K562 (cell line): ENCODE results near the gene SOSTDC1. TPM values are rescaled to one million over a fixed set of nuclear protein-coding genes. Genes with fewer than 3 reads are reported as not detected.
A peak's percentile ranks its signal among the peaks of the same experiment; 100 is the strongest.

Experiments used
- BMI1 ChIP-seq: fragments of 150-350 bp; IDR thresholded peaks from 2 replicates; pipeline ENCODE4 v1.6.1; 2014; ENCODE audit warnings: low read length
- ETS1 ChIP-seq: conservative IDR thresholded peaks from 2 replicates; pipeline ENCODE4 v1.6.1; 2011; ENCODE audit warnings: low read depth, mild to moderate bottlenecking, low read length; ENCODE audit not compliant: control insufficient read depth
- FIP1L1 ChIP-seq: fragments of 200-400 bp; formaldehyde crosslinking; IDR thresholded peaks from 2 replicates; pipeline ENCODE4 v1.6.1; 2018; ENCODE audit warnings: mild to moderate bottlenecking, low read depth, low read length; ENCODE audit not compliant: poor library complexity, severe bottlenecking
- HMG20B ChIP-seq: fragments of 250-450 bp; sonication (Bioruptor Pico); IDR thresholded peaks from 2 replicates; pipeline ENCODE4 v1.5.0; 2021; ENCODE audit warnings: mild to moderate bottlenecking
- KAT8 ChIP-seq: fragments of 450-650 bp; IDR thresholded peaks from 2 replicates; pipeline ENCODE4 v1.6.1; 2016; ENCODE audit warnings: low read depth, mild to moderate bottlenecking
- MEF2D ChIP-seq: conservative IDR thresholded peaks from 2 replicates; pipeline ENCODE4 v1.6.1; 2016; ENCODE audit warnings: low read depth, missing genetic modification characterization, missing compliant biosample characterization
- MYBL2 ChIP-seq, 2 experiments: fragments of 450-650 bp in 1 of 2; sonication (generic) in 1 of 2; formaldehyde crosslinking in 1 of 2; IDR thresholded peaks; 2 replicates each; pipeline versions ENCODE4 v1.6.1 to v1.8.1; 2017 to 2022; ENCODE audit warnings: borderline replicate concordance in 1 of 2, inconsistent platforms in 1 of 2, low read depth in 1 of 2, mild to moderate bottlenecking in 1 of 2, missing genetic modification reagents in 1 of 2, moderate library complexity in 1 of 2
- NFRKB ChIP-seq: fragments of 450-650 bp; IDR thresholded peaks from 2 replicates; pipeline ENCODE4 v1.6.1; 2016; ENCODE audit warnings: low read depth
- POLR2G ChIP-seq: fragments of 200-400 bp; formaldehyde crosslinking; IDR thresholded peaks from 2 replicates; pipeline ENCODE4 v1.6.1; 2017; ENCODE audit warnings: low read depth, mild to moderate bottlenecking, antibody characterized with exemption, low read length, moderate library complexity
- POU5F1 ChIP-seq: fragments of 150-350 bp; IDR thresholded peaks from 2 replicates; pipeline ENCODE4 v1.6.1; 2014; ENCODE audit warnings: borderline replicate concordance, low read length, low read depth, mild to moderate bottlenecking; ENCODE audit not compliant: partially characterized antibody
- RCOR1 ChIP-seq, 2 experiments: IDR thresholded peaks; 2 replicates each; pipeline ENCODE4 v1.6.1; 2012; ENCODE audit warnings: low read depth in 2 of 2, low read length in 2 of 2, borderline replicate concordance in 1 of 2, improper control_type of control experiment in 1 of 2
- USF1 ChIP-seq: sonication (generic); formaldehyde crosslinking; IDR thresholded peaks from 2 replicates; pipeline ENCODE4 v1.9.0; 2022; ENCODE audit warnings: mild to moderate bottlenecking, missing genetic modification reagents
- ZNF79 ChIP-seq: fragments of 250-450 bp; sonication (Bioruptor Pico); IDR thresholded peaks from 2 replicates; pipeline ENCODE4 v1.4.0; 2020; ENCODE audit warnings: low read depth, mild to moderate bottlenecking, moderate library complexity
- polyA plus RNA-seq, 8 experiments: library from polyadenylated mRNA; depleted of rRNA in 4 of 8; stranded (reverse) in 5 of 8; unstranded in 3 of 8; fragments of >200 nt; fragmentation: Nextera tagmentation in 2 of 8; fragmentation: Illumina TruSeq in 1 of 8; extraction: Ambion mirVana in 2 of 8; extraction: Trizol in 1 of 8; gene quantifications; 2 replicates each; pipeline versions ENCODE4 v1.2.1 to v1.2.3, GENCODE V29; 2011 to 2014; ENCODE audit warnings: inconsistent platforms in 1 of 8, missing spikeins in 1 of 8
- total RNA-seq, 7 experiments: library from RNA; depleted of rRNA in 6 of 7; stranded (reverse); fragments of >200 nt in 6 of 7; fragmentation: Illumina TruSeq in 2 of 7; extraction: Trizol in 2 of 7; gene quantifications; 2 replicates each; pipeline versions ENCODE4 v1.2.1 to v1.2.3, GENCODE V29; 2011 to 2021; ENCODE audit warnings: low replicate concordance in 1 of 7
- TF ChIP-seq, protein P1 (sequence below): fragments of 450-650 bp; IDR thresholded peaks from 2 replicates; pipeline ENCODE4 v1.6.1; 2016; ENCODE audit warnings: low read depth
- TF ChIP-seq, protein P2 (sequence below): sonication (generic); formaldehyde crosslinking; IDR thresholded peaks from 2 replicates; pipeline ENCODE4 v1.8.1; 2023; ENCODE audit warnings: mild to moderate bottlenecking, missing genetic modification reagents

Gene SOSTDC1
- total and polyA plus RNA-seq, 9 of the 15 experiments (the other 6 are each of a cell fraction or from before 2014, with no cell fraction given), result 8.3 to 48.6 (median 15.9) TPM

GRCh38 chr7:16421333-16422102 lies 44.0 kb downstream of the SOSTDC1 start, which contains the start of gene CRPPA (continued):
- TF ChIP-seq, protein P1, sequence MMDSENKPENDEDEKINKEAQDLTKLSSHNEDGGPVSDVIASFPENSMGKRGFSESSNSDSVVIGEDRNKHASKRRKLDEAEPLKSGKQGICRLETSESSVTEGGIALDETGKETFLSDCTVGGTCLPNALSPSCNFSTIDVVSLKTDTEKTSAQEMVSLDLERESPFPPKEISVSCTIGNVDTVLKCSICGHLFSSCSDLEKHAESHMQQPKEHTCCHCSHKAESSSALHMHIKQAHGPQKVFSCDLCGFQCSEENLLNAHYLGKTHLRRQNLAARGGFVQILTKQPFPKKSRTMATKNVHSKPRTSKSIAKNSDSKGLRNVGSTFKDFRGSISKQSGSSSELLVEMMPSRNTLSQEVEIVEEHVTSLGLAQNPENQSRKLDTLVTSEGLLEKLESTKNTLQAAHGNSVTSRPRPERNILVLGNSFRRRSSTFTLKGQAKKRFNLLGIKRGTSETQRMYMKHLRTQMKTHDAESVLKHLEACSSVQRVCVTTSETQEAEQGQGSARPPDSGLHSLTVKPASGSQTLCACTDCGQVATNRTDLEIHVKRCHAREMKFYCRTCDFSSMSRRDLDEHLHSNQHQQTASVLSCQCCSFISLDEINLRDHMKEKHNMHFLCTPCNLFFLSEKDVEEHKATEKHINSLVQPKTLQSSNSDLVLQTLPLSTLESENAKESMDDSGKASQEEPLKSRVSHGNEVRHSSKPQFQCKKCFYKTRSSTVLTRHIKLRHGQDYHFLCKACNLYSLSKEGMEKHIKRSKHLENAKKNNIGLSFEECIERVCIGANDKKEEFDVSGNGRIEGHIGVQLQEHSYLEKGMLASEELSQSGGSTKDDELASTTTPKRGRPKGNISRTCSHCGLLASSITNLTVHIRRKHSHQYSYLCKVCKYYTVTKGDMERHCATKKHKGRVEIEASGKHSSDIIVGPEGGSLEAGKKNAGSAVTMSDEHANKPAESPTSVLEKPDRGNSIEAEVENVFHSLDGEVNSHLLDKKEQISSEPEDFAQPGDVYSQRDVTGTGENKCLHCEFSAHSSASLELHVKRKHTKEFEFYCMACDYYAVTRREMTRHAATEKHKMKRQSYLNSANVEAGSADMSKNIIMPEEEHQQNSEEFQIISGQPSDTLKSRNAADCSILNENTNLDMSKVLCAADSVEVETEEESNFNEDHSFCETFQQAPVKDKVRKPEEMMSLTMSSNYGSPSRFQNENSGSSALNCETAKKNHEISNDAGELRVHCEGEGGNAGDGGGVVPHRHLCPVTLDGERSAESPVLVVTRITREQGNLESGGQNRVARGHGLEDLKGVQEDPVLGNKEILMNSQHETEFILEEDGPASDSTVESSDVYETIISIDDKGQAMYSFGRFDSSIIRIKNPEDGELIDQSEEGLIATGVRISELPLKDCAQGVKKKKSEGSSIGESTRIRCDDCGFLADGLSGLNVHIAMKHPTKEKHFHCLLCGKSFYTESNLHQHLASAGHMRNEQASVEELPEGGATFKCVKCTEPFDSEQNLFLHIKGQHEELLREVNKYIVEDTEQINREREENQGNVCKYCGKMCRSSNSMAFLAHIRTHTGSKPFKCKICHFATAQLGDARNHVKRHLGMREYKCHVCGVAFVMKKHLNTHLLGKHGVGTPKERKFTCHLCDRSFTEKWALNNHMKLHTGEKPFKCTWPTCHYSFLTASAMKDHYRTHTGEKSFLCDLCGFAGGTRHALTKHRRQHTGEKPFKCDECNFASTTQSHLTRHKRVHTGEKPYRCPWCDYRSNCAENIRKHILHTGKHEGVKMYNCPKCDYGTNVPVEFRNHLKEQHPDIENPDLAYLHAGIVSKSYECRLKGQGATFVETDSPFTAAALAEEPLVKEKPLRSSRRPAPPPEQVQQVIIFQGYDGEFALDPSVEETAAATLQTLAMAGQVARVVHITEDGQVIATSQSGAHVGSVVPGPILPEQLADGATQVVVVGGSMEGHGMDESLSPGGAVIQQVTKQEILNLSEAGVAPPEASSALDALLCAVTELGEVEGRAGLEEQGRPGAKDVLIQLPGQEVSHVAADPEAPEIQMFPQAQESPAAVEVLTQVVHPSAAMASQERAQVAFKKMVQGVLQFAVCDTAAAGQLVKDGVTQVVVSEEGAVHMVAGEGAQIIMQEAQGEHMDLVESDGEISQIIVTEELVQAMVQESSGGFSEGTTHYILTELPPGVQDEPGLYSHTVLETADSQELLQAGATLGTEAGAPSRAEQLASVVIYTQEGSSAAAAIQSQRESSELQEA, result no peak
- TF ChIP-seq ETS1, result no peak; the same call in 1 of the 2 replicates
- peak; percentile 43 for TF ChIP-seq POLR2G
- TF ChIP-seq, protein P2, sequence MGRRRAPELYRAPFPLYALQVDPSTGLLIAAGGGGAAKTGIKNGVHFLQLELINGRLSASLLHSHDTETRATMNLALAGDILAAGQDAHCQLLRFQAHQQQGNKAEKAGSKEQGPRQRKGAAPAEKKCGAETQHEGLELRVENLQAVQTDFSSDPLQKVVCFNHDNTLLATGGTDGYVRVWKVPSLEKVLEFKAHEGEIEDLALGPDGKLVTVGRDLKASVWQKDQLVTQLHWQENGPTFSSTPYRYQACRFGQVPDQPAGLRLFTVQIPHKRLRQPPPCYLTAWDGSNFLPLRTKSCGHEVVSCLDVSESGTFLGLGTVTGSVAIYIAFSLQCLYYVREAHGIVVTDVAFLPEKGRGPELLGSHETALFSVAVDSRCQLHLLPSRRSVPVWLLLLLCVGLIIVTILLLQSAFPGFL (CRISPR knock-in tag), result 0 out of 2 replicates have a peak, but pooled peaks have one; percentile 53
- no peak for TF ChIP-seq MYBL2 (IDR thresholded peaks at IDR 0.05; ENCODE audit: low read depth)
- TF ChIP-seq MYBL2 (CRISPR knock-in tag; IDR thresholded peaks at IDR 0.05; ENCODE audit: borderline replicate concordance), result no peak
- no peak for TF ChIP-seq HMG20B (CRISPR knock-in tag)
- no peak for TF ChIP-seq POU5F1
- TF ChIP-seq RCOR1 (IDR thresholded peaks at IDR 0.05; ENCODE audit: borderline replicate concordance in 1 of 2, low read depth in 2 of 2, low read length in 2 of 2), result peak in 1 of 2 experiments; percentile 31; a peak in 1 of 4 replicates
- TF ChIP-seq USF1 (CRISPR knock-in tag), result no peak
- peak; percentile 48; the same call in 1 of the 2 replicates for TF ChIP-seq NFRKB
- no peak for TF ChIP-seq KAT8
- TF ChIP-seq FIP1L1, result peak; percentile 2
- no peak for TF ChIP-seq BMI1
- no peak for TF ChIP-seq ZNF79 (CRISPR knock-in tag)
- TF ChIP-seq MEF2D (tag), result no peak
